Fibroblast of the aortic adventitia (primary cell): ENCODE data around the gene FAM209B. TPM values are rescaled to one million over a fixed set of nuclear protein-coding genes. Genes with fewer than 3 reads are reported as not detected.

Experiments used
- DNase-seq: peaks from one replicate; pipeline ENCODE4 v3.0.0-alpha.2; 2010; ENCODE audit warnings: low read depth
- H3K4me3 ChIP-seq: 2 replicates; pipeline ENCODE4 v1.5.1; 2011; ENCODE audit warnings: low read depth, mild to moderate bottlenecking, control low read depth, low read length, moderate library complexity
- total RNA-seq: library from RNA; depleted of rRNA; stranded (reverse); fragments of >200 nt; gene quantifications from 2 replicates; pipeline ENCODE4 v1.2.3, GENCODE V29; 2012; ENCODE audit warnings: low replicate concordance
- TF ChIP-seq, protein P1 (sequence below): IDR thresholded peaks from 2 replicates; pipeline ENCODE4 v1.5.1; 2011; ENCODE audit warnings: mild to moderate bottlenecking, low read length, control low read depth, inconsistent platforms; ENCODE audit not compliant: insufficient read depth

FAM209B gene
- total RNA-seq, 1 donor = not detected

DNA sequence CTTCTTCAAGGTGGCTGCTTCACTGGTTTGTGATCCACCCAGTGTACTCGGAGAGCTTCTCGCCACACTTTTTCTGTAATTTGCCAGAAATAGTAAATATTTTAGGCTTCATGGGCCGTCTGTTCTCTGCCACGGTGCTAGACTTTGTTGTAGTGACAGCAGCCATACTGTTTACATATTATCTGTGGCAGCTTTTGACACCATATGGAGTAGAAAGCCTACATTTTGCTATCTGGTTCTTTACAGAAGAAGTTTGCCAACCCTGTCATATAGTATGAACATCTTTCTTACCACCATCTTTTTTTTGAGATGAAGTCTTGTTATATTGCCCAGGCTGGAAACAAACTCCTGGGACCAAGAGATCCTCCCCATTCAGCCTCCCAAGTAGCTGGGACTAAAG is 32.5 kb downstream of the FAM209B start:
- H3K4me3 ChIP-seq = no peak overlapping the region
- TF ChIP-seq, protein P1, sequence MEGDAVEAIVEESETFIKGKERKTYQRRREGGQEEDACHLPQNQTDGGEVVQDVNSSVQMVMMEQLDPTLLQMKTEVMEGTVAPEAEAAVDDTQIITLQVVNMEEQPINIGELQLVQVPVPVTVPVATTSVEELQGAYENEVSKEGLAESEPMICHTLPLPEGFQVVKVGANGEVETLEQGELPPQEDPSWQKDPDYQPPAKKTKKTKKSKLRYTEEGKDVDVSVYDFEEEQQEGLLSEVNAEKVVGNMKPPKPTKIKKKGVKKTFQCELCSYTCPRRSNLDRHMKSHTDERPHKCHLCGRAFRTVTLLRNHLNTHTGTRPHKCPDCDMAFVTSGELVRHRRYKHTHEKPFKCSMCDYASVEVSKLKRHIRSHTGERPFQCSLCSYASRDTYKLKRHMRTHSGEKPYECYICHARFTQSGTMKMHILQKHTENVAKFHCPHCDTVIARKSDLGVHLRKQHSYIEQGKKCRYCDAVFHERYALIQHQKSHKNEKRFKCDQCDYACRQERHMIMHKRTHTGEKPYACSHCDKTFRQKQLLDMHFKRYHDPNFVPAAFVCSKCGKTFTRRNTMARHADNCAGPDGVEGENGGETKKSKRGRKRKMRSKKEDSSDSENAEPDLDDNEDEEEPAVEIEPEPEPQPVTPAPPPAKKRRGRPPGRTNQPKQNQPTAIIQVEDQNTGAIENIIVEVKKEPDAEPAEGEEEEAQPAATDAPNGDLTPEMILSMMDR = no peak
- DNase-seq = no peak

DNA sequence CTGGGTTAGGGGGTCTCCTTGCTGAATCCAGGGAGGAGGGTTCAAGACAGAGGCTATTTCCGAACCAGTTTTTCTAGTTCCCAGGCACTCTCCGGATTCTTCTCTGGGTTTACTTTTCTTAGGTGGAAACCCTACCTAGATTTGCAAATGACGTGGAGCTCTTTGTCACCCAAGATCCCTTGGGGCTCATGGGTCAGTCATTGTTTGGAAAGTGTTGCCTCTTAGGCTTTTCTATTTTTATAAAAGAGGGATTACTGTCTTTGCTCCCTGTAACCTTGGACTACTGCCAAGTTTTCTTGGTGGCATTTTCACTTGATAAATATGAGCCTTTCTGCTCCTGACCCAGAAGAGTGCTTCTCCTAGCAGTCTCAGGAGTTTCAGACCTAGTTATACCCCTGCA is 33.6 kb downstream of the FAM209B start:
- no peak for DNase-seq
- H3K4me3 ChIP-seq = no peak overlapping the region
- TF ChIP-seq, protein P1 = no peak

DNA sequence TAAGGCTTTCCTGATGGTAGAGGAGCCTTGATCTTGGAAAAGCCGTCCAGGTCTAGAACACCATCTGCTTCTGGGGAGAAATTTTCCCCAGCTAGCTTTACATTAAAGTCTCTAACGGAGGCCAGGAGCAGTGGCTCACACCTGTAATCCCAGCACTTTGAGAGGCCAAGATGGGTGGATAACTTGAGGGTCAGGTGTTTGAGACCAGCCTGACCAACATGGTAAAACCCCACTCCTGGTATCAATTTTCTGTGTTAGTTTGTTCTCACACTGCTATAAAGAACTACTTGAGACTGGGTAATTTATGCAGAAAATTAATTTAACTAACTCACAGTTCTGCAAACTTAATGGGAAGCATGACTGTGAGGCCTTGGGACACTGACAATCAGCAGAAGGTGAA is 37.8 kb downstream of the FAM209B start:
- DNase-seq = no peak
- TF ChIP-seq, protein P1 = no peak
- H3K4me3 ChIP-seq = no peak overlapping the region

DNA sequence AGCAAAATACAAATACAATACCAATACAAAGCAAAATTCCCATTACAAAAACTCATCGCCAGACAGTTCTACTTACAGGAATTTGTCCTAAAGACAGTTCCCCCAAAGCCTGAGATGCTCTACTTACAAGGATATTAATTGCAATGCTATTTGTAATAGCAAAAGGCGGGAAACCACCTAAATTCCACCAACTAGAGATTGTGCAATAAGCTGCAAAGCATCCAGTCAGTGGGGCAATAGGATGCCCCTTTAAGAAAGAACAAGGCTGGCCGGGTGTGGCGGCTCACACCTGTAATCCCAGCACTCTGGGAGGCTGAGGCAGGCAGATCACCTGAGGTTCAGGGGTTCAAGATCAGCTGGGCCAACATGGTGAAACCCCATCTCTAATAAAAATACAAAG is 39.1 kb downstream of the FAM209B start:
- no peak overlapping the region for H3K4me3 ChIP-seq
- TF ChIP-seq, protein P1 = no peak
- DNase-seq = no peak

DNA sequence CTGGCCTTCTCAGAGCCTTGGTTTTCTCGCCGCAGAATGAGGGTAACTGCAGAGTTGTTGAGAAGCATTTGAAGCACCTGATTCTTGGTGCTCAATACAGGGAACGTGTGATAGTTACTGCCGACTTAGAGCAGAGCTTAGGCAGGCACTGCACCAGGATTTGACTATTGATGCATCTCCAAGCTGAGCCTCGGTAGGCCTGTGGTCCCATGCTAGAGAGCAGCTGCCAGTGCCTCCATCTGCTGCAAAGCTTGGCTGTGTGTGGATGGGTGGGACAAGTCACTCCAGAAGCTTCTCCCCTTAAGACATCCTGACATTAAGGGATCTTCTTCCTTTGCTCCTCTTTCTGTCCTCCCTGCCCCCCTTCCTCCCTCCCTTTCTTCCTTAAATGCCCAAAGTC is 40.9 kb downstream of the FAM209B start:
- TF ChIP-seq, protein P1 = no peak
- H3K4me3 ChIP-seq = no peak overlapping the region
- no peak for DNase-seq

DNA sequence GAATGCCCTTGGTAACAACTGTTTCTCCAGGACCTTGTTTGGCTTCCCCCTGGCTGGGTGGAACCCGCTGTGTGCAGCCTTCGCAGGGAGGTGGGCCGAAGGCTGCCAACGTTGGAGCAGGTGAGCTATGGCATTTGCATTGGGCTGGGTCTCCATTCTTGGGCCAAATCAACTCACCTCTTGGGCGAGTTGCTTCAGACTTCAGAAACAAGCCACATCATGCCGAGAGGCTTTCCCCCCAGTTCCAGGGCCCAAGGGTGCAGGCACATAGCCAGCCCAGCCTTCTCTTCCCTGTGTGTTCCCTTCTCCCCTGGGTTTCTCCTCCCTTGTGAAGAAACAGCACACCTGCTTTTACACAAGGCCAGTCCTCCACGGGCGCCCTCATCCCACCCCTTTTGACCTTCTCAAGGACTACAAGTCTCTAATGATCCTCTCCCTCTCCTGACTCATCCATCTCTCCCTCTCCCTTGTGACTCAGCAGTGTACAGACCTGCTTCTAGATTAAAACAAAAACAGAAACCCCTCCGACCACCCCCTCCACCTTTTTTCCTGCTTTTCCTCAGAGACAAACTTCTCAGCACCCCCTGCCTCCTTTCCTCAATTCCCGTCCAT is 41.6 kb downstream of the FAM209B start:
- no peak for DNase-seq
- no peak overlapping the region for H3K4me3 ChIP-seq
- TF ChIP-seq, protein P1 = no peak

DNA sequence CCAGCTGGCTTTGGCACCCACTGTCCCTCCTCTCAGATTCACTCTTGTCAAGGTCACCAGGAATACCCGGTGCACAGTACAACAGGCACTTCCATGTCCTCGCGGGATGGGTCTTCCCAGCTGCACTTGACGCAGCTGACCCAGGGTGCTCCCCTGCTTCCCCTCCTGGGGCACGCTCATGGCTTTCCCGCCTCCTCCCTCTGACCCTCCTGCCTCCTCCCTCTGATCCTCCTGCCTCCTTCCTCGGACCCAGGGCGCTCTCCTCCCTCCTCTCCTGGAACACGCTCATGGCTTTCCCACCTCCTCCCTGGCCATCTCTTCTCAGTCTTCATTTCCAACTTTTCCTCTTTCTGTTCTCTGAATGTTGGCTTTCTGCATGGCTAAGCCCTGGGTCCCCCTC is 42.1 kb downstream of the FAM209B start:
- TF ChIP-seq, protein P1 = no peak
- H3K4me3 ChIP-seq = no peak overlapping the region
- DNase-seq = no peak
